ENCODE results near the gene PRRT4.

DNA sequence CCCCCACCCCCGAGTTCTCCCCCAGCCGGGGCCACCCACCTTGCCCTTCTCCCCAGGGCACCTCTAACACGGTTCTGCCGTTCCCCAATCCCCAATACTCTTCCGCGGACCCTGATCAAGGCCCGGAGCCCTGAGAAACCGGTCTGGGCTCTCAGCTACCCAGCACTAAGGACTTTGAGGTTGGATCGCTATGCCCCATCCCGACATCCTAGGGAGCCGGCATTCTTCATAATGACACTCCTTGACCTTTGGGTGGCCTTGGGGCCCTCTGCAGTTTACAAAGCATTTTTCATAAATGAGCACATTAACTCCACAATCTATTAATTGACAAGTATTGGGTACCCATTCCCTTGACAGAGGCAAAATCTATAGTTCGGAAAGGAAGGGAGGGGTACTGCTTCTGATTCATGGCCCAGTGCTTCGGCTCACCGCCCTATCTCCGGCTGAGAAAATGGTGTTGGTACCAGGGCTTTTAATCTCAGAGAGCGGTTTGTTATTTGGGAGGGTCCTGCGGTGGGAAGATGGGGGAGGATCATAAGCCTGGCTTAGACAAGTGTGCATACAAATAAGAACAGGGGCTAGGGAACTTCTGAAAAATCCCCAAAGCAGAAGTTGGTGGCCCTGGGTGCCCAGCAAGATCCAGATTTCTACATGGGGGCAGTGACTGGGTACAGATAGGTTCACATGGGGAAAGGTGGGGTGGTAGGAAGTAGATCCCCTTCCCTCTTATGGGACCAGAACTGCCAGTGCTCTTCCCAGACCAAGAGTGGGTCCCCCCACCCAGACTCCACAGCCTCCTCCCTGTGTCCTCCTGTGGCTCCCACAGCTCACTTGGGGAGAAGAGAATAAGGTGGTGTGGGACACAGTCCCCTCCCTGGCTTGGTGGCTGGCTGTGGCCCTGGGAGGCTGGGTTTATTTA is 45.1 kb upstream of the PRRT4 start:
- TF ChIP-seq CTCF (IDR thresholded peaks at IDR 0.05) (no peak), POLR2A (IDR thresholded peaks at IDR 0.05) (no peak)

Measured in testis (tissue), 2 donors.